H1 (cell line): ENCODE results near the gene AHI1. TPM values are rescaled to one million over a fixed set of nuclear protein-coding genes. Genes with fewer than 3 reads are reported as not detected.

Source experiments
- CTCF ChIA-PET: fragments of 300-600 bp; sonication (Branson Sonifier 250); formaldehyde crosslinking; loops from one replicate; lab custom pipeline; 2021; ENCODE audit not compliant: partially characterized antibody; lab: Charles Lee
- POLR2A ChIA-PET: fragments of 300-600 bp; sonication (Branson Sonifier 250); formaldehyde crosslinking; loops from one replicate; lab custom pipeline; 2021; ENCODE audit warnings: inconsistent platforms; ENCODE audit not compliant: partially characterized antibody; lab: Charles Lee
- DNase-seq, 2 experiments: peaks; one replicate each; pipeline versions ENCODE4 v3.0.0 to v3.0.0-alpha.2; 2010 to 2022; ENCODE audit warnings: low spot score in 2 of 2, low read depth in 1 of 2, mixed read lengths in 1 of 2
- FAIRE-seq: peaks from 2 replicates; lab custom pipeline; 2011; peaks lifted over from hg19 to GRCh38; lab: Jason Lieb, UNC
- H2AFZ ChIP-seq: 2 replicates; pipeline ENCODE4 v1.8.1; 2012; ENCODE audit warnings: low read length, inconsistent platforms
- H2AK5ac ChIP-seq: 2 replicates; pipeline ENCODE4 v1.6.1; 2013; ENCODE audit warnings: low read depth, low read length
- H2BK120ac ChIP-seq: replicated peaks from 2 replicates; pipeline ENCODE3; 2013; ENCODE audit warnings: low read depth, low read length, inconsistent platforms
- H2BK12ac ChIP-seq: 2 replicates; pipeline ENCODE4 v1.6.1; 2013; ENCODE audit warnings: low read depth, low read length
- H2BK15ac ChIP-seq: 2 replicates; pipeline ENCODE4 v1.6.1; 2013; ENCODE audit warnings: low read length
- H2BK20ac ChIP-seq: 2 replicates; pipeline ENCODE4 v1.6.1; 2013; ENCODE audit warnings: low read length
- H2BK5ac ChIP-seq: 2 replicates; pipeline ENCODE4 v1.6.1; 2013; ENCODE audit warnings: low read depth, low read length
- H3K14ac ChIP-seq: 2 replicates; pipeline ENCODE4 v1.6.1; 2013; ENCODE audit warnings: inconsistent platforms; ENCODE audit not compliant: insufficient read length
- H3K18ac ChIP-seq: 2 replicates; pipeline ENCODE4 v1.6.1; 2013; ENCODE audit warnings: low read length; ENCODE audit errors: extremely low read depth
- H3K23ac ChIP-seq: 2 replicates; pipeline ENCODE4 v1.6.1; 2013; ENCODE audit warnings: inconsistent platforms; ENCODE audit not compliant: insufficient read length
- H3K23me2 ChIP-seq: 2 replicates; pipeline ENCODE4 v1.6.1; 2013; ENCODE audit warnings: low read depth, low read length
- H3K27ac ChIP-seq: 2 replicates; pipeline ENCODE4 v1.6.1; 2011; ENCODE audit warnings: low read depth, low read length, inconsistent platforms
- H3K27me3 ChIP-seq, 4 experiments: replicated peaks in 1 of 4; 1 replicate in 1 of 4; 2 replicates in 3 of 4; pipeline versions ENCODE4 v1.6.1 to v1.8.1; 2011 to 2013; ENCODE audit warnings: low read length in 3 of 4, mild to moderate bottlenecking in 3 of 4, inconsistent platforms in 2 of 4, mixed read lengths in 2 of 4, moderate library complexity in 1 of 4; ENCODE audit not compliant: control insufficient read depth in 3 of 4, insufficient read depth in 3 of 4; ENCODE audit errors: extremely low read depth in 1 of 4
- H3K36me3 ChIP-seq, 4 experiments: 2 replicates each; pipeline versions ENCODE4 v1.6.1 to v1.8.1; 2011 to 2013; ENCODE audit warnings: mild to moderate bottlenecking in 4 of 4, low read length in 3 of 4, moderate library complexity in 2 of 4, control low read depth in 1 of 4, inconsistent platforms in 1 of 4; ENCODE audit not compliant: insufficient read depth in 4 of 4, control insufficient read depth in 2 of 4
- H3K4ac ChIP-seq: replicated peaks from 2 replicates; pipeline ENCODE3; 2013; ENCODE audit warnings: low read length, low read depth, mixed read lengths, inconsistent platforms; ENCODE audit not compliant: insufficient read length
- H3K4me1 ChIP-seq, 4 experiments: replicated peaks in 1 of 4; 1 replicate in 1 of 4; 2 replicates in 3 of 4; pipeline versions ENCODE4 v1.6.1 to v1.8.1; 2011 to 2013; ENCODE audit warnings: low read length in 3 of 4, inconsistent platforms in 2 of 4, mixed read lengths in 1 of 4; ENCODE audit not compliant: insufficient read depth in 4 of 4, control insufficient read depth in 3 of 4
- H3K4me2 ChIP-seq, 2 experiments: 2 replicates each; pipeline versions ENCODE4 v1.6.1 to v1.8.1; 2011 to 2013; ENCODE audit warnings: low read depth in 2 of 2, low read length in 2 of 2, control low read depth in 1 of 2, inconsistent platforms in 1 of 2, mild to moderate bottlenecking in 1 of 2; ENCODE audit not compliant: insufficient read depth in 1 of 2
- H3K4me3 ChIP-seq, 4 experiments: fragments of 200-600, 300-600 bp in 1 of 4; sonication (generic), shearing (Covaris generic), sonication (Bioruptor Twin) in 1 of 4; 2 replicates each; pipeline versions ENCODE4 v1.5.1 to v1.8.1; 2011 to 2016; ENCODE audit warnings: low read length in 4 of 4, low read depth in 3 of 4, control low read depth in 2 of 4, inconsistent platforms in 2 of 4, mild to moderate bottlenecking in 2 of 4, mixed read lengths in 1 of 4, moderate library complexity in 1 of 4; ENCODE audit not compliant: insufficient read depth in 2 of 4; ENCODE audit errors: extremely low read depth in 1 of 4
- H3K56ac ChIP-seq: replicated peaks from 2 replicates; pipeline ENCODE3; 2013; ENCODE audit warnings: low read depth, mild to moderate bottlenecking, mixed read lengths, low read length, inconsistent platforms; ENCODE audit not compliant: insufficient read length
- H3K79me1 ChIP-seq: 2 replicates; pipeline ENCODE4 v1.6.1; 2013; ENCODE audit warnings: low read depth, low read length, control low read depth
- H3K79me2 ChIP-seq, 2 experiments: 2 replicates each; pipeline versions ENCODE4 v1.6.1 to v1.8.1; 2012 to 2013; ENCODE audit warnings: low read length in 2 of 2, mild to moderate bottlenecking in 2 of 2, inconsistent platforms in 1 of 2; ENCODE audit not compliant: insufficient read depth in 2 of 2, control insufficient read depth in 1 of 2
- H3K9ac ChIP-seq, 4 experiments: replicated peaks in 1 of 4; 1 replicate in 1 of 4; 2 replicates in 3 of 4; pipeline versions ENCODE4 v1.6.1 to v1.8.1; 2011 to 2013; ENCODE audit warnings: low read depth in 3 of 4, low read length in 3 of 4, control low read depth in 2 of 4, mild to moderate bottlenecking in 2 of 4, moderate library complexity in 2 of 4, inconsistent platforms in 1 of 4; ENCODE audit errors: extremely low read depth in 1 of 4
- H3K9me3 ChIP-seq, 2 experiments: 2 replicates each; pipeline versions ENCODE4 v1.6.1 to v1.8.1; 2012 to 2013; ENCODE audit warnings: mild to moderate bottlenecking in 2 of 2, moderate library complexity in 2 of 2, control low read depth in 1 of 2, inconsistent platforms in 1 of 2, low read depth in 1 of 2, low read length in 1 of 2, mixed read lengths in 1 of 2; ENCODE audit not compliant: insufficient read depth in 2 of 2
- H4K20me1 ChIP-seq, 2 experiments: replicated peaks in 1 of 2; 2 replicates each; pipeline versions ENCODE3 to v1.8.1; 2011 to 2013; ENCODE audit warnings: inconsistent platforms in 2 of 2, low read length in 2 of 2, mild to moderate bottlenecking in 1 of 2; ENCODE audit not compliant: insufficient read depth in 2 of 2, control insufficient read depth in 1 of 2
- H4K5ac ChIP-seq: 2 replicates; pipeline ENCODE4 v1.6.1; 2013; ENCODE audit warnings: low read length, low read depth, mixed read lengths, inconsistent platforms; ENCODE audit not compliant: insufficient read length
- H4K8ac ChIP-seq: 2 replicates; pipeline ENCODE4 v1.8.0; 2013; ENCODE audit warnings: mild to moderate bottlenecking, moderate library complexity, low read length, inconsistent platforms; ENCODE audit not compliant: insufficient read depth; ENCODE audit errors: extremely low read depth
- H4K91ac ChIP-seq: replicated peaks from 2 replicates; pipeline ENCODE3; 2013; ENCODE audit warnings: low read length, mixed read lengths, inconsistent platforms; ENCODE audit not compliant: insufficient read length
- HDAC2 ChIP-seq, 2 experiments: fragments of 300-600 bp in 1 of 2; sonication (generic) in 1 of 2; IDR thresholded peaks; 2 replicates each; pipeline ENCODE4 v1.6.1; 2011 to 2012; ENCODE audit warnings: low read depth in 2 of 2, low read length in 2 of 2, mild to moderate bottlenecking in 2 of 2, moderate library complexity in 2 of 2, borderline replicate concordance in 1 of 2, inconsistent platforms in 1 of 2
- SRF ChIP-seq: IDR thresholded peaks from 2 replicates; pipeline ENCODE4 v1.6.1; 2011; ENCODE audit warnings: mild to moderate bottlenecking, low read depth, low read length, moderate library complexity
- TCF12 ChIP-seq: IDR thresholded peaks from 2 replicates; pipeline ENCODE4 v1.6.1; 2011; ENCODE audit warnings: low read depth, mild to moderate bottlenecking, low read length
- WGBS, 2 experiments: shearing (Covaris generic) in 1 of 2; methylation state at CpG; one replicate each; pipeline versions ENCODE4 v1.1.6 to v1.1.7; 2013 to 2015; ENCODE audit warnings: low lambda C conversion rate in 2 of 2, mixed read lengths in 2 of 2, inconsistent platforms in 1 of 2, low coverage in 1 of 2, missing lambda C conversion rate in 1 of 2; ENCODE audit not compliant: insufficient replicate concordance in 2 of 2, insufficient coverage in 1 of 2, insufficient read length in 1 of 2; ENCODE audit errors: extremely low coverage in 1 of 2, missing lambda C conversion rate in 1 of 2; 5-methylcytosine and 5-hydroxymethylcytosine counted together
- polyA plus RNA-seq, 7 experiments: library from polyadenylated mRNA; depleted of rRNA in 3 of 7; stranded (reverse) in 5 of 7; unstranded in 2 of 7; fragments of >200 nt in 5 of 7; fragments of 200-250 nt in 2 of 7; gene quantifications; 1 replicate in 5 of 7; 2 replicates in 1 of 7; 4 replicates in 1 of 7; pipeline versions ENCODE4 v1.2.1 to v1.2.3, GENCODE V29; 2011 to 2013; ENCODE audit warnings: missing spikeins in 2 of 7, mixed read lengths in 2 of 7
- total RNA-seq: library from RNA; stranded (reverse); fragmentation: NEBNext Ultra II Directional; extraction: Animal tissue kit (Norgen Biotek cat#: 25700); gene quantifications from 2 replicates; pipeline ENCODE4 v1.2.1, GENCODE V29; 2021
- TF ChIP-seq, protein P1 (sequence below): IDR thresholded peaks from 2 replicates; pipeline ENCODE4 v1.6.1; 2012; ENCODE audit warnings: low read length, inconsistent platforms

Gene AHI1
- total and polyA plus RNA-seq, 2 of the 8 experiments (the other 6 are each of a cell fraction or from before 2014, with no cell fraction given), result 4.2 to 19.6 TPM

DNA sequence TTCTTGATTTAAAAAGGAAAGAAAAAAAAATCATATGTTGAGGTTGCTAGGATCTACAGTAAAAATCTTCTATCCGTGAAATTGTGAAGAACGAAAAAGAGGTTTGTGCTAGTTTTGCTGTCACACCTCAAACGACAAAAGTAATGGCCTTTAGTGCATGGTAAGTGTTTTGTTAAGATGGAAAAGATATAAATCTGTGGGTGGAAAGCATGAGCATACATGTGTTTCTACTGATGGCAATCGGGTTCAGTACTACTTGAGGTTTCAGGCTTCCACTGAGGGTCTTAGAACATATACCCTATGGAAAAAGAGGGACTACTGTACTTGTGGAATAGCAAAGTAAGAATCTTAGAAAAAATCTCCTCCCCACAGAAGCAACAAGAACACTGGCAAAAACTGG lies 58.0 kb downstream of the AHI1 start:
- no peak overlapping the region for H2BK5ac ChIP-seq
- no peak overlapping the region for H3K56ac ChIP-seq
- DNase-seq (no peak), FAIRE-seq (no peak)
- H4K5ac ChIP-seq, result no peak overlapping the region
- no peaks in the 10 kb centered on the region for H3K27me3 ChIP-seq
- no peaks in the 10 kb centered on the region for H3K9me3 ChIP-seq
- H4K91ac ChIP-seq, result no peak overlapping the region
- no peak for TF ChIP-seq TCF12
- TF ChIP-seq SRF, result no peak
- TF ChIP-seq HDAC2 (IDR thresholded peaks at IDR 0.05; ENCODE audit: borderline replicate concordance in 1 of 2, low read depth in 2 of 2, low read length in 2 of 2), result no peak
- TF ChIP-seq, protein P1, sequence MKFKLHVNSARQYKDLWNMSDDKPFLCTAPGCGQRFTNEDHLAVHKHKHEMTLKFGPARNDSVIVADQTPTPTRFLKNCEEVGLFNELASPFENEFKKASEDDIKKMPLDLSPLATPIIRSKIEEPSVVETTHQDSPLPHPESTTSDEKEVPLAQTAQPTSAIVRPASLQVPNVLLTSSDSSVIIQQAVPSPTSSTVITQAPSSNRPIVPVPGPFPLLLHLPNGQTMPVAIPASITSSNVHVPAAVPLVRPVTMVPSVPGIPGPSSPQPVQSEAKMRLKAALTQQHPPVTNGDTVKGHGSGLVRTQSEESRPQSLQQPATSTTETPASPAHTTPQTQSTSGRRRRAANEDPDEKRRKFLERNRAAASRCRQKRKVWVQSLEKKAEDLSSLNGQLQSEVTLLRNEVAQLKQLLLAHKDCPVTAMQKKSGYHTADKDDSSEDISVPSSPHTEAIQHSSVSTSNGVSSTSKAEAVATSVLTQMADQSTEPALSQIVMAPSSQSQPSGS, result no peak
- no peak overlapping the region for H3K4me3 ChIP-seq
- H3K9ac ChIP-seq, result no peak overlapping the region
- no peaks in the 10 kb centered on the region for H4K20me1 ChIP-seq
- H3K23me2 ChIP-seq, result no peaks in the 10 kb centered on the region
- H2AK5ac ChIP-seq, result no peak overlapping the region
- H3K79me1 ChIP-seq, result no peaks in the 10 kb centered on the region
- peaks cover 0 to 4% (median 0%) of the 10 kb centered on the region in 4 experiments; a peak in 1 of 8 replicates for H3K36me3 ChIP-seq
- no peak overlapping the region for H4K8ac ChIP-seq
- 94% methylated on average over 4 of the region's 4 CpGs; no CpG with 5 or more reads in 1 of the 2 experiments for WGBS, 2 experiments
- H2BK20ac ChIP-seq, result no peak overlapping the region
- no peak overlapping the region for H3K4ac ChIP-seq
- H3K79me2 ChIP-seq, result no peaks in the 10 kb centered on the region
- no peak overlapping the region for H2BK12ac ChIP-seq
- peaks cover 0 to 2% (median 0%) of the 10 kb centered on the region in 4 experiments; a peak in 1 of 7 replicates for H3K4me1 ChIP-seq
- H3K27ac ChIP-seq, result no peak overlapping the region
- H3K14ac ChIP-seq, result no peak overlapping the region
- H2BK15ac ChIP-seq, result no peak overlapping the region
- no peak overlapping the region for H3K23ac ChIP-seq
- POLR2A ChIA-PET, result no interaction called here
- no peak overlapping the region for H3K4me2 ChIP-seq
- H3K18ac ChIP-seq, result no peak overlapping the region
- no peak overlapping the region for H2AFZ ChIP-seq
- H2BK120ac ChIP-seq, result no peak overlapping the region
- CTCF ChIA-PET, result interaction anchor here (0.8 to 1.9 kb wide), 8 partner anchors 11 to 417 kb away, joined by 3 to 5 read pairs (median 4); no protein-coding TSS in a partner anchor
